Stimulated activated naive B cell treated with anti-CD40 and anti-IgM and Interleukin-4, amounts not matched to agents 10 μg/mL and 1 μg/mL and 100 μg/mL, for 72 hours (primary cell): ENCODE data around the gene CHRNA3.
"Not testable (repeated sequence)": the region's sequence is repeated elsewhere in the genome, so short reads cannot be mapped to it uniquely, and the experiment has no call there.

Experiments used
- ATAC-seq, 2 donors: fragments of 150-1000 bp; cut with Tn5 transposase; replicated peaks; 2 replicates each; pipeline ENCODE4 v1.10.0; 2021; ENCODE audit warnings: moderate library complexity in 1 of 2
- DNase-seq: peaks from one replicate; pipeline ENCODE4 v3.0.0; 2021
- H3K27ac Mint-ChIP-seq: one replicate; pipeline ENCODE4 v1.8.0; 2022; ENCODE audit warnings: mild to moderate bottlenecking, mixed read lengths
- H3K27me3 Mint-ChIP-seq, 2 donors: one replicate each; pipeline ENCODE4 v1.8.0; 2022; ENCODE audit warnings: mixed read lengths in 2 of 2
- H3K36me3 Mint-ChIP-seq, 2 donors: one replicate each; pipeline ENCODE4 v1.8.0; 2022; ENCODE audit warnings: mixed read lengths in 2 of 2, mild to moderate bottlenecking in 1 of 2
- H3K4me1 Mint-ChIP-seq, 2 donors: one replicate each; pipeline ENCODE4 v1.8.0; 2022; ENCODE audit warnings: mixed read lengths in 2 of 2, mild to moderate bottlenecking in 1 of 2
- H3K4me3 Mint-ChIP-seq, 2 donors: one replicate each; pipeline ENCODE4 v1.8.0; 2022; ENCODE audit warnings: mild to moderate bottlenecking in 2 of 2, mixed read lengths in 2 of 2, moderate library complexity in 1 of 2
- H3K9me3 Mint-ChIP-seq, 2 donors: one replicate each; pipeline ENCODE4 v1.8.0; 2022; ENCODE audit warnings: mixed read lengths in 2 of 2, mild to moderate bottlenecking in 1 of 2

The CHRNA3 gene

DNA sequence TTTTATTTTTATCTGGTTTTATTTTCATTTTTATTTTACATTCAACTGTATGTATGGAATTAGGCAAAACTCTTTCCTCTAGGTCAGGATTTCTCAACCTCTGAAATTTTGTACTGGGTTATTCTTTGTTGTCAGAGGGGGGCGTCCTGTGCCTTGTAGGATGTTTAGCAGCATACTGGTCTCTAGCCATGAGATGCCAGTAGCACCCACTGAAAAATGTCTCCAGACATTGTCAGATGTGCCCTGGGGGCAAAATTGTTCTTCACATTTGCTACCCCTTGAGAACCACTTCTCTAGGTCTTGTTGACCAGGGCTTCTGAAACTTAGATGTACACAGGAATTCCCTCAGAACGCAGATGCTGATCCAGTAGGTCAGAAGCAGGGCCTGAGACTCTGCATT, 50.1 kb downstream of the CHRNA3 start:
- Mint-ChIP-seq H3K4me3 (no peak overlapping the region), H3K27ac (no peak overlapping the region), H3K27me3 (peaks cover 13 to 21% of the 10 kb centered on the region in 2 donors), H3K9me3 (no peaks in the 10 kb centered on the region), H3K36me3 (no peaks in the 10 kb centered on the region), H3K4me1 (peaks cover 13 to 15% of the 10 kb centered on the region in 2 donors)
- ATAC-seq (no peak), DNase-seq (no peak)

GRCh38 chr15:78567531-78567930, 53.3 kb downstream of the CHRNA3 start:
- ATAC-seq = no peak
- Mint-ChIP-seq H3K27me3 (peaks cover 13 to 40% of the 10 kb centered on the region in 2 donors), H3K9me3 (no peaks in the 10 kb centered on the region), H3K27ac (no peak overlapping the region), H3K4me3 (no peak overlapping the region), H3K36me3 (no peaks in the 10 kb centered on the region), H3K4me1 (peaks cover 19 to 20% of the 10 kb centered on the region in 2 donors)
- no peak for DNase-seq

GRCh38 chr15:78565951-78566774, 54.6 kb downstream of the CHRNA3 start:
- no peaks in the 10 kb centered on the region for H3K36me3 Mint-ChIP-seq
- DNase-seq = no peak
- H3K4me1 Mint-ChIP-seq = peaks cover 19 to 20% of the 10 kb centered on the region in 2 donors
- ATAC-seq = peak in 1 of 2 donors; percentile 16
- H3K27me3 Mint-ChIP-seq = peaks cover 18 to 47% of the 10 kb centered on the region in 2 donors
- no peaks in the 10 kb centered on the region for H3K9me3 Mint-ChIP-seq
- H3K4me3 Mint-ChIP-seq = peak overlapping the region; percentile 91
- peak overlapping the region; percentile 71 for H3K27ac Mint-ChIP-seq

DNA sequence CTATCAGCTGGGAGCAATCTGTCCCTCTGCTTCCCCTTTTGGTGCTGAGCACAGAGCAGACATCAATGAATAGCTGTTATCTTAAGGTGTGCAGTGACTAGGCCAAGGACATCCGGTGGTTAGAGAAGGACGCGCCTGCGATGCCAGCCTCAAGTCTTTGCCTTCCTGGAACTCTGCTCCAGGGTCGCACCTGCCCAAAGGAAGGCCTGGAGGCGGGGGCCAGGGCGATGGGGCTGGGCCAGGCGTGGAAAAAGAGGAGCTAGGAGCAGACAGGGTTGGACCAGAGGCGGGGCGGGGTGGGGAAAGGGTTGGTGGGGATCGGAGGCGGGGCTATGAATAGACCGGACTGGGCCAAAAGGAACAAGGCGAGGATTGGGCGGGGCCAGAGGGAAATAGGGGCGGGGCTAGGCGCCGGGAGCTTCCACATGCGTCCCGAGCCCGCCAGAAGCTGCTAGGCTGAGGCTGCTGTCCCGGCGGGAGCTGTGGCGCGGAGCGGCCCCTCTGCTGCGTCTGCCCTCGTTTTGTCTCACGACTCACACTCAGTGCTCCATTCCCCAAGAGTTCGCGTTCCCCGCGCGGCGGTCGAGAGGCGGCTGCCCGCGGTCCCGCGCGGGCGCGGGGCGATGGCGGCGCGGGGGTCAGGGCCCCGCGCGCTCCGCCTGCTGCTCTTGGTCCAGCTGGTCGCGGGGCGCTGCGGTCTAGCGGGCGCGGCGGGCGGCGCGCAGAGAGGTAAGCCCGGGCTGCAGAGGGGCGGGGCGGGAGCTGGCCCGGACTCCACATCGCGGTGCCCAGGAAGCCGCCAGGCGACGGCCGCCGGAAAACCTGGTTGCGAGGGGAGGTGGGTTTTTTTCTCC, 55.5 kb downstream of the CHRNA3 start, which contains the start of gene CHRNA5:
Gene CHRNA5 (plus strand): TSS at position 424 of the 854 bp plus-strand sequence. CDS start 200 bp downstream, at position 624.
- H3K27me3 Mint-ChIP-seq = peaks cover 18 to 47% of the 10 kb centered on the region in 2 donors
- ATAC-seq (peak; percentile 82 to 92), DNase-seq (peak; percentile 75)
- peaks cover 19 to 20% of the 10 kb centered on the region in 2 donors for H3K4me1 Mint-ChIP-seq
- peak within 1 kb of the TSS; percentile 91 for H3K4me3 Mint-ChIP-seq
- no peaks in the 10 kb centered on the region for H3K9me3 Mint-ChIP-seq
- H3K27ac Mint-ChIP-seq = peak within 1 kb of the TSS; percentile 86
- H3K36me3 Mint-ChIP-seq = no peaks in the 10 kb centered on the region

DNA sequence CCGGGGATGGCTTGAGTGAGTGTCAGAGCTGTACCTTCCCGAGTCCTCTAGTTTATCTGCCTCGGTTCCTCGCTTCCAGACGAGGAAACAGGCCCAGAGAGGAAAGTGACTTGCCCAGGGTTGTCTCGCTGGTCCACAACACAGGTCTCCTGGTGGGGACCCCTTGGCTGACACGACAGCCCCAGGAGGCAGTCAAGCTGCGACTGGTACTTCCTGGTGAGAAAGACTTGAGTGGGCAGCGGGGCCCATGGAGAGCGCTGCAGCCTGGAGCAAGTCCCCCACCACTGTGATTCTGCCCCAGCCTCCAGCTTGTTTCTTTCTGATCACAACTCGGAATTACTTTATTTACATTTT, 56.1 kb downstream of the CHRNA3 start:
- no peak for DNase-seq
- Mint-ChIP-seq H3K27ac (peak overlapping the region; percentile 86), H3K27me3 (peaks cover 18 to 47% of the 10 kb centered on the region in 2 donors), H3K4me1 (peaks cover 19 to 20% of the 10 kb centered on the region in 2 donors), H3K4me3 (peak overlapping the region; percentile 91), H3K36me3 (no peaks in the 10 kb centered on the region), H3K9me3 (no peaks in the 10 kb centered on the region)
- peak in 1 of 2 donors; percentile 17 for ATAC-seq

GRCh38 chr15:78563092-78563491, 57.7 kb downstream of the CHRNA3 start:
- Mint-ChIP-seq H3K36me3 (peaks cover 0 to 3% of the 10 kb centered on the region in 2 donors), H3K27ac (no peak overlapping the region), H3K4me3 (no peak overlapping the region), H3K9me3 (no peaks in the 10 kb centered on the region), H3K27me3 (peaks cover 21 to 47% of the 10 kb centered on the region in 2 donors), H3K4me1 (peaks cover 19 to 20% of the 10 kb centered on the region in 2 donors)
- ATAC-seq (no peak), DNase-seq (no peak)

- H3K4me3 Mint-ChIP-seq = no peak overlapping the region
- H3K27ac Mint-ChIP-seq = no peak overlapping the region
Observed at GRCh38 chr15:78561490-78561889, 59.3 kb downstream of the CHRNA3 start.

DNA sequence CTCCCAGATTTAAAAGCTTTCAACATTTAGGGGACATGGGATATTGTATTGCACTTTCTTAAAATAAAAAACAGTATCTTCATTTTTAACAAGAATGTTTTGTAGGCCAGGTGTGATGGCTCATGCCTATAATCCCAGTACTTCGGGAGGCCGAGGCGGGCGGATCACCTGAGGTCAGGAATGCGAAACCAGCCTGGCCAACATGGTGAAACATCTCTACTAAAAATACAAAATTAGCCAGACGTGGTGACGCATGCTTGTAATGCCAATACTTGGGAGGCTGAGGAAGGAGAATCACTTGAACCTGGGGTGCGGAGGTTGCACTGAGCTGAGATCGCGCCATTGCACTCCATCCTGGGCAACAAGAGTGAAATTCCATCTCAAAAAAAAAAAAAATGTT, 60.6 kb downstream of the CHRNA3 start:
- not testable (repeated sequence) for ATAC-seq, DNase-seq, H3K27ac Mint-ChIP-seq, H3K4me1 Mint-ChIP-seq, H3K4me3 Mint-ChIP-seq, H3K36me3 Mint-ChIP-seq, H3K9me3 Mint-ChIP-seq
- peaks cover 13 to 28% of the 10 kb centered on the region in 2 donors for H3K27me3 Mint-ChIP-seq

More at GRCh38 chr15:78561490-78561889, 59.3 kb downstream of the CHRNA3 start:
- no peaks in the 10 kb centered on the region for H3K9me3 Mint-ChIP-seq
- ATAC-seq = no peak
- H3K4me1 Mint-ChIP-seq = peaks cover 12 to 17% of the 10 kb centered on the region in 2 donors
- H3K36me3 Mint-ChIP-seq = peaks cover 0 to 3% of the 10 kb centered on the region in 2 donors
- DNase-seq = no peak
- H3K27me3 Mint-ChIP-seq = peaks cover 16 to 38% of the 10 kb centered on the region in 2 donors

- no peaks in the 10 kb centered on the region for H3K4me1 Mint-ChIP-seq
- H3K9me3 Mint-ChIP-seq = no peaks in the 10 kb centered on the region
- H3K36me3 Mint-ChIP-seq = peaks cover 18 to 20% of the 10 kb centered on the region in 2 donors
Observed at GRCh38 chr15:78552597-78552996, 68.2 kb downstream of the CHRNA3 start.

GRCh38 chr15:78551902-78552301, 68.9 kb downstream of the CHRNA3 start:
- no peaks in the 10 kb centered on the region for H3K4me1 Mint-ChIP-seq
- peaks cover 18 to 20% of the 10 kb centered on the region in 2 donors for H3K36me3 Mint-ChIP-seq
- H3K4me3 Mint-ChIP-seq = no peak overlapping the region
- no peak for DNase-seq
- no peaks in the 10 kb centered on the region for H3K27me3 Mint-ChIP-seq
- no peak overlapping the region for H3K27ac Mint-ChIP-seq
- no peaks in the 10 kb centered on the region for H3K9me3 Mint-ChIP-seq
- ATAC-seq = no peak

More at GRCh38 chr15:78552597-78552996, 68.2 kb downstream of the CHRNA3 start:
- Mint-ChIP-seq H3K4me3 (no peak overlapping the region), H3K27me3 (peaks cover 3 to 4% of the 10 kb centered on the region in 2 donors), H3K27ac (peak overlapping the region; percentile 20)
- DNase-seq (no peak), ATAC-seq (no peak)

GRCh38 chr15:78550815-78551214, 70.0 kb downstream of the CHRNA3 start:
- no peaks in the 10 kb centered on the region for H3K27me3 Mint-ChIP-seq
- DNase-seq = no peak
- no peaks in the 10 kb centered on the region for H3K9me3 Mint-ChIP-seq
- ATAC-seq = no peak
- peaks cover 21 to 24% of the 10 kb centered on the region in 2 donors for H3K36me3 Mint-ChIP-seq
- H3K27ac Mint-ChIP-seq = no peak overlapping the region
- no peaks in the 10 kb centered on the region for H3K4me1 Mint-ChIP-seq
- H3K4me3 Mint-ChIP-seq = no peak overlapping the region

- no peaks in the 10 kb centered on the region for H3K4me1 Mint-ChIP-seq
Observed at GRCh38 chr15:78550194-78550593, 70.6 kb downstream of the CHRNA3 start.

More at GRCh38 chr15:78550194-78550593, 70.6 kb downstream of the CHRNA3 start:
- no peak overlapping the region for H3K27ac Mint-ChIP-seq
- ATAC-seq (no peak), DNase-seq (no peak)
- peaks cover 21 to 24% of the 10 kb centered on the region in 2 donors for H3K36me3 Mint-ChIP-seq
- H3K4me3 Mint-ChIP-seq = no peak overlapping the region
- H3K27me3 Mint-ChIP-seq = no peaks in the 10 kb centered on the region
- H3K9me3 Mint-ChIP-seq = no peaks in the 10 kb centered on the region
